ENCODE measurements around the gene JAKMIP1. TPM values are rescaled to one million over a fixed set of nuclear protein-coding genes. Genes with fewer than 3 reads are reported as not detected.

Gene JAKMIP1
- total and polyA plus RNA-seq, 9 donors, result 0.33 to 1.00 (median 0.56) TPM; not detected in 1

- no peak overlapping the region for H3K27ac ChIP-seq
- no peak for DNase-seq
- H3K4me1 ChIP-seq (ENCODE audit: insufficient read depth), result peaks cover 1% of the 10 kb centered on the region
- H3K27me3 ChIP-seq, result no peaks in the 10 kb centered on the region
- peaks cover 0 to 5% of the 10 kb centered on the region in 2 donors for H3K9me3 ChIP-seq
- intact Hi-C loops (cut with DNase I), result no loop called here
- no peaks in the 10 kb centered on the region for H3K36me3 ChIP-seq
- TF ChIP-seq POLR2A (IDR thresholded peaks at IDR 0.05) (no peak), CTCF (IDR thresholded peaks at IDR 0.05) (no peak), EP300 (IDR thresholded peaks at IDR 0.05) (no peak)
- H3K4me3 ChIP-seq, result no peak overlapping the region
- 53 to 60% (median 55%) methylated on average over 10 of the region's 10 CpGs for WGBS, 3 donors
Observed at GRCh38 chr4:6222761-6223292, 22.5 kb upstream of the JAKMIP1 start.

- WGBS, 3 donors, result 7 to 16% (median 9%) methylated on average over 31 to 84 of the region's 84 CpGs
- Histone ChIP-seq H3K36me3 (no peaks in the 10 kb centered on the region), H3K4me1 (ENCODE audit: insufficient read depth) (peaks cover 1% of the 10 kb centered on the region), H3K9me3 (peaks cover 0 to 5% of the 10 kb centered on the region in 2 donors), H3K27ac (no peak overlapping the region), H3K4me3 (no peak overlapping the region), H3K27me3 (no peaks in the 10 kb centered on the region)
- TF ChIP-seq EP300 (IDR thresholded peaks at IDR 0.05) (no peak), POLR2A (IDR thresholded peaks at IDR 0.05) (no peak), CTCF (IDR thresholded peaks at IDR 0.05) (no peak)
- peak; percentile 29 to 59 (median 51) for DNase-seq
- intact Hi-C loops (cut with DNase I), result no loop called here
Observed at GRCh38 chr4:6221851-6222760, 21.8 kb upstream of the JAKMIP1 start.

DNA sequence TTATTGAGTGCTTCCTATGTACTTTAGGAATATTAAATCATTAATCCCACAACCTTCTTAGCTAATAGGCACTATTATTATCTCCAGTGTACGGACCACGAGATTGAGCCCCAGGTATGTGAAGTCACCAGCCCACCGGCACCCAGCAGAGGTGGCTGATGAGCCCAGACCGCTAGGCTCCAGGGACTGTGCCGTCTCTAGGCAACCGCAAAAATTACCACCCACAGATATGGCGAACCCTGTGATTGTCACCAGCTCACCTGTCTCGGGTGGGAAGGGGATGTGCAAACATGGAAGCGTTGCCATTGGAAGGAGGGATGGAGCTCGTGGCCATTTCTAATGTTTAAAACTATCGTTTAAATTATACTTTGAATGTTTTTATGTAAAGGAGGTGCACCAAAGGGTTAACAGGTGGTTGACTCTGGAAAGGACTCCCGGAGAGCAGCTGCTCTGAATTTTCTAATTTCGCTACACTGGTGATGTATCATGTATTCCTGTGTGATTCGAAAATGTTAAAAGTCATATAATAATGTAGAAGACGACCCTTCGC, 21.0 kb upstream of the JAKMIP1 start:
- no peak for TF ChIP-seq EP300 (IDR thresholded peaks at IDR 0.05)
- no peak for TF ChIP-seq POLR2A (IDR thresholded peaks at IDR 0.05)
- TF ChIP-seq CTCF (IDR thresholded peaks at IDR 0.05), result no peak
- Histone ChIP-seq H3K36me3 (no peaks in the 10 kb centered on the region), H3K4me3 (no peak overlapping the region), H3K4me1 (ENCODE audit: insufficient read depth) (peaks cover 1% of the 10 kb centered on the region), H3K27ac (no peak overlapping the region), H3K27me3 (no peaks in the 10 kb centered on the region), H3K9me3 (peaks cover 0 to 5% of the 10 kb centered on the region in 2 donors)
- no peak for DNase-seq
- intact Hi-C loops (cut with DNase I), result no loop called here
- 11 to 17% (median 13%) methylated on average over 16 of the region's 16 CpGs for WGBS, 3 donors

- Histone ChIP-seq H3K36me3 (no peaks in the 10 kb centered on the region), H3K4me1 (ENCODE audit: insufficient read depth) (peaks cover 1% of the 10 kb centered on the region), H3K27ac (no peak overlapping the region), H3K27me3 (no peaks in the 10 kb centered on the region), H3K9me3 (peaks cover 0 to 5% of the 10 kb centered on the region in 2 donors), H3K4me3 (no peak overlapping the region)
- TF ChIP-seq POLR2A (IDR thresholded peaks at IDR 0.05) (no peak), CTCF (IDR thresholded peaks at IDR 0.05) (no peak), EP300 (IDR thresholded peaks at IDR 0.05) (no peak)
- 21 to 63% (median 61%) methylated on average over 1 of the region's 1 CpG for WGBS, 3 donors
- intact Hi-C loops (cut with DNase I), result no loop called here
- no peak for DNase-seq
Observed at GRCh38 chr4:6217716-6218381, 17.5 kb upstream of the JAKMIP1 start.
